K562 (cell line): ENCODE measurements around the gene SHF. TPM values are rescaled to one million over a fixed set of nuclear protein-coding genes. Genes with fewer than 3 reads are reported as not detected.

Experiments used
- ARID1B ChIP-seq: fragments of 450-650 bp; IDR thresholded peaks from 2 replicates; pipeline ENCODE4 v1.6.1; 2016; ENCODE audit warnings: antibody characterized with exemption, mild to moderate bottlenecking, inconsistent platforms
- ARID2 ChIP-seq: fragments of 450-650 bp; IDR thresholded peaks from 2 replicates; pipeline ENCODE4 v1.6.1; 2017; ENCODE audit warnings: antibody characterized with exemption, mild to moderate bottlenecking
- ELF4 ChIP-seq: fragments of 450-650 bp; formaldehyde crosslinking; IDR thresholded peaks from 2 replicates; pipeline ENCODE4 v1.4.0; 2022; ENCODE audit warnings: missing genetic modification characterization
- ESRRA ChIP-seq: fragments of 450-650 bp; IDR thresholded peaks from 2 replicates; pipeline ENCODE4 v1.6.1; 2014; ENCODE audit warnings: low read depth, mild to moderate bottlenecking, moderate library complexity, borderline replicate concordance
- ETV1 ChIP-seq: fragments of 450-650 bp; conservative IDR thresholded peaks from 2 replicates; pipeline ENCODE4 v1.6.1; 2016; ENCODE audit warnings: missing genetic modification characterization, control low read depth, low read depth, missing compliant biosample characterization
- KLF6 ChIP-seq: fragments of 250-450 bp; sonication (Bioruptor Pico); IDR thresholded peaks from 2 replicates; pipeline ENCODE4 v1.4.0; 2020; ENCODE audit warnings: mild to moderate bottlenecking, moderate library complexity, borderline replicate concordance
- MCM3 ChIP-seq: fragments of 450-650 bp; IDR thresholded peaks from 2 replicates; pipeline ENCODE4 v1.6.1; 2016
- NCOR1 ChIP-seq: fragments of 450-650 bp; IDR thresholded peaks from 2 replicates; pipeline ENCODE4 v1.6.1; 2016; ENCODE audit warnings: mild to moderate bottlenecking, moderate library complexity
- SMAD3 ChIP-seq: fragments of 450-650 bp; formaldehyde crosslinking; conservative IDR thresholded peaks from 2 replicates; pipeline ENCODE4 v1.4.0; 2020; ENCODE audit warnings: mild to moderate bottlenecking
- TARDBP ChIP-seq: fragments of 450-650 bp; IDR thresholded peaks from 2 replicates; pipeline ENCODE4 v1.6.1; 2016
- ZBTB1 ChIP-seq: sonication (generic); formaldehyde crosslinking; IDR thresholded peaks from 2 replicates; pipeline ENCODE4 v1.8.1; 2023; ENCODE audit warnings: missing genetic modification reagents, low read depth, mild to moderate bottlenecking, borderline replicate concordance
- ZNF134 ChIP-seq: fragments of 250-450 bp; sonication (Bioruptor Pico); conservative IDR thresholded peaks from 2 replicates; pipeline ENCODE4 v1.4.0; 2020
- ZNF354B ChIP-seq: fragments of 250-450 bp; sonication (Bioruptor Pico); IDR thresholded peaks from 2 replicates; pipeline ENCODE4 v1.4.0; 2020
- ZNF384 ChIP-seq: IDR thresholded peaks from 2 replicates; pipeline ENCODE4 v1.6.1; 2012; ENCODE audit warnings: low read depth, low read length, improper control_type of control experiment
- ZNF436 ChIP-seq: fragments of 250-450, 450-650 bp; sonication (Bioruptor Pico); formaldehyde crosslinking; IDR thresholded peaks from 2 replicates; pipeline ENCODE4 v1.7.0; 2020; ENCODE audit warnings: mild to moderate bottlenecking
- ZNF445 ChIP-seq: fragments of 250-450 bp; sonication (Bioruptor Pico); IDR thresholded peaks from 2 replicates; pipeline ENCODE4 v1.4.0; 2020; ENCODE audit warnings: low read depth, mild to moderate bottlenecking, moderate library complexity
- ZNF717 ChIP-seq: fragments of 250-450 bp; sonication (Bioruptor Pico); IDR thresholded peaks from 2 replicates; pipeline ENCODE4 v1.5.0; 2021
- polyA plus RNA-seq, 8 experiments: library from polyadenylated mRNA; depleted of rRNA in 4 of 8; stranded (reverse) in 5 of 8; unstranded in 3 of 8; fragments of >200 nt; fragmentation: Nextera tagmentation in 2 of 8; fragmentation: Illumina TruSeq in 1 of 8; extraction: Ambion mirVana in 2 of 8; extraction: Trizol in 1 of 8; gene quantifications; 2 replicates each; pipeline versions ENCODE4 v1.2.1 to v1.2.3, GENCODE V29; 2011 to 2014; ENCODE audit warnings: inconsistent platforms in 1 of 8, missing spikeins in 1 of 8
- total RNA-seq, 7 experiments: library from RNA; depleted of rRNA in 6 of 7; stranded (reverse); fragments of >200 nt in 6 of 7; fragmentation: Illumina TruSeq in 2 of 7; extraction: Trizol in 2 of 7; gene quantifications; 2 replicates each; pipeline versions ENCODE4 v1.2.1 to v1.2.3, GENCODE V29; 2011 to 2021; ENCODE audit warnings: low replicate concordance in 1 of 7
- TF ChIP-seq, protein P1 (sequence below): fragments of 450-650 bp; formaldehyde crosslinking; IDR thresholded peaks from 2 replicates; pipeline ENCODE4 v1.4.0; 2020; ENCODE audit warnings: mild to moderate bottlenecking, moderate library complexity
- TF ChIP-seq, protein P2 (sequence below): fragments of 450-650 bp; formaldehyde crosslinking; IDR thresholded peaks from 2 replicates; pipeline ENCODE4 v1.4.0; 2022; ENCODE audit warnings: missing genetic modification characterization
- TF ChIP-seq, protein P3 (sequence below): sonication (generic); formaldehyde crosslinking; IDR thresholded peaks from 2 replicates; pipeline ENCODE4 v1.8.0; 2023; ENCODE audit warnings: mild to moderate bottlenecking, missing genetic modification reagents
- TF ChIP-seq, protein P4 (sequence below), 2 experiments: fragments of 150-350 bp in 1 of 2; IDR thresholded peaks; 2 replicates each; pipeline ENCODE4 v1.6.1; 2012 to 2016; ENCODE audit warnings: low read depth in 2 of 2, low read length in 2 of 2, mild to moderate bottlenecking in 1 of 2, moderate library complexity in 1 of 2

Gene SHF
- total and polyA plus RNA-seq, 9 of the 15 experiments (the other 6 are each of a cell fraction or from before 2014, with no cell fraction given), result 0.51 to 2.2 (median 0.85) TPM; not detected in 2

DNA sequence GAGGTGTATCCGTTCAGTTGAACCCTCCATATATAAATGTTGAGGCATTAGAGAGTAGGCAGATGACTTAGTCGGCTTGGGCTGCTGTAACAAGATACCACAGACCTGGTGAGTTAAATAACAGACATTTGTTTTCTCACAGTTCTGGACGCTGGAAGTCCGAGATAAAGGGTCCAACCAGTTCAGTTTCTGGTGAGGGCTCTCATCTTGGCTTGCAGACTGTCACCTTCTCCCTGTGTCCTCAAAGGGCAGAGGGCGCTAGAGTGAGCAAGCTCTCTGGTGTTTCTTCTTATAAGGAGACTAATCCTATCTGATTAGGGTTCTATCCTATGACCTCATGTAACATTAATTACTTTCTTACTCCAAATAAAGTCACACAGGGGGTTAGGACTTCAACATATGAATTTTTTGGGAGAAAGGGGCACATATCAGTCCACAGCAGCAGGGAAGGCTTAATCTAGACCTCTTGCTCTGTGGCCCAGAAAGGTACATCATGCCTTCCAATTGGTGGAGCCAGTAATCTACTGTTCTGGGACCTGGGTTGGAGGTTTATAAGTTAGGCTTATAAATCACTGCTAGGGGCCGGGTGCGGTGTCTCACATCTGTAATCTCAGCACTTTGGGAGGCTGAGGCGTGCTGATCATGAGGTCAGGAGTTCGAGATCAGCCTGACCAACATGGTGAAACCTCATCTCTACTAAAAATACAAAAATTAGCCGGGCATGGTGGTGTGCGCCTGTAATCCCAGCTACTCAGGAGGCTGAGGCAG lies 37.9 kb upstream of the SHF start (continued):
- TF ChIP-seq, protein P1, sequence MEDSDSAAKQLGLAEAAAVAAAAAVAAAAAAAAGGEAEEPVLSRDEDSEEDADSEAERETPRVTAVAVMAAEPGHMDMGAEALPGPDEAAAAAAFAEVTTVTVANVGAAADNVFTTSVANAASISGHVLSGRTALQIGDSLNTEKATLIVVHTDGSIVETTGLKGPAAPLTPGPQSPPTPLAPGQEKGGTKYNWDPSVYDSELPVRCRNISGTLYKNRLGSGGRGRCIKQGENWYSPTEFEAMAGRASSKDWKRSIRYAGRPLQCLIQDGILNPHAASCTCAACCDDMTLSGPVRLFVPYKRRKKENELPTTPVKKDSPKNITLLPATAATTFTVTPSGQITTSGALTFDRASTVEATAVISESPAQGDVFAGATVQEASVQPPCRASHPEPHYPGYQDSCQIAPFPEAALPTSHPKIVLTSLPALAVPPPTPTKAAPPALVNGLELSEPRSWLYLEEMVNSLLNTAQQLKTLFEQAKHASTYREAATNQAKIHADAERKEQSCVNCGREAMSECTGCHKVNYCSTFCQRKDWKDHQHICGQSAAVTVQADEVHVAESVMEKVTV (CRISPR knock-in tag), result no peak
- TF ChIP-seq MCM3 (no peak), ZNF134 (CRISPR knock-in tag) (no peak), KLF6 (CRISPR knock-in tag) (no peak), ZNF717 (no peak), ETV1 (tag) (no peak), ZNF436 (CRISPR knock-in tag) (no peak), ELF4 (CRISPR knock-in tag) (no peak), ZBTB1 (CRISPR knock-in tag) (no peak), SMAD3 (CRISPR knock-in tag) (no peak), ZNF354B (no peak), ARID1B (peak; percentile 83), ZNF445 (CRISPR knock-in tag) (no peak), TARDBP (no peak), ARID2 (no peak), ESRRA (no peak), NCOR1 (peak; percentile 70), ZNF384 (no peak)
- TF ChIP-seq, protein P2, sequence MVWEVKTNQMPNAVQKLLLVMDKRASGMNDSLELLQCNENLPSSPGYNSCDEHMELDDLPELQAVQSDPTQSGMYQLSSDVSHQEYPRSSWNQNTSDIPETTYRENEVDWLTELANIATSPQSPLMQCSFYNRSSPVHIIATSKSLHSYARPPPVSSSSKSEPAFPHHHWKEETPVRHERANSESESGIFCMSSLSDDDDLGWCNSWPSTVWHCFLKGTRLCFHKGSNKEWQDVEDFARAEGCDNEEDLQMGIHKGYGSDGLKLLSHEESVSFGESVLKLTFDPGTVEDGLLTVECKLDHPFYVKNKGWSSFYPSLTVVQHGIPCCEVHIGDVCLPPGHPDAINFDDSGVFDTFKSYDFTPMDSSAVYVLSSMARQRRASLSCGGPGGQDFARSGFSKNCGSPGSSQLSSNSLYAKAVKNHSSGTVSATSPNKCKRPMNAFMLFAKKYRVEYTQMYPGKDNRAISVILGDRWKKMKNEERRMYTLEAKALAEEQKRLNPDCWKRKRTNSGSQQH, result no peak
- TF ChIP-seq, protein P3, sequence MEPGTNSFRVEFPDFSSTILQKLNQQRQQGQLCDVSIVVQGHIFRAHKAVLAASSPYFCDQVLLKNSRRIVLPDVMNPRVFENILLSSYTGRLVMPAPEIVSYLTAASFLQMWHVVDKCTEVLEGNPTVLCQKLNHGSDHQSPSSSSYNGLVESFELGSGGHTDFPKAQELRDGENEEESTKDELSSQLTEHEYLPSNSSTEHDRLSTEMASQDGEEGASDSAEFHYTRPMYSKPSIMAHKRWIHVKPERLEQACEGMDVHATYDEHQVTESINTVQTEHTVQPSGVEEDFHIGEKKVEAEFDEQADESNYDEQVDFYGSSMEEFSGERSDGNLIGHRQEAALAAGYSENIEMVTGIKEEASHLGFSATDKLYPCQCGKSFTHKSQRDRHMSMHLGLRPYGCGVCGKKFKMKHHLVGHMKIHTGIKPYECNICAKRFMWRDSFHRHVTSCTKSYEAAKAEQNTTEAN, result no peak
- TF ChIP-seq, protein P4, sequence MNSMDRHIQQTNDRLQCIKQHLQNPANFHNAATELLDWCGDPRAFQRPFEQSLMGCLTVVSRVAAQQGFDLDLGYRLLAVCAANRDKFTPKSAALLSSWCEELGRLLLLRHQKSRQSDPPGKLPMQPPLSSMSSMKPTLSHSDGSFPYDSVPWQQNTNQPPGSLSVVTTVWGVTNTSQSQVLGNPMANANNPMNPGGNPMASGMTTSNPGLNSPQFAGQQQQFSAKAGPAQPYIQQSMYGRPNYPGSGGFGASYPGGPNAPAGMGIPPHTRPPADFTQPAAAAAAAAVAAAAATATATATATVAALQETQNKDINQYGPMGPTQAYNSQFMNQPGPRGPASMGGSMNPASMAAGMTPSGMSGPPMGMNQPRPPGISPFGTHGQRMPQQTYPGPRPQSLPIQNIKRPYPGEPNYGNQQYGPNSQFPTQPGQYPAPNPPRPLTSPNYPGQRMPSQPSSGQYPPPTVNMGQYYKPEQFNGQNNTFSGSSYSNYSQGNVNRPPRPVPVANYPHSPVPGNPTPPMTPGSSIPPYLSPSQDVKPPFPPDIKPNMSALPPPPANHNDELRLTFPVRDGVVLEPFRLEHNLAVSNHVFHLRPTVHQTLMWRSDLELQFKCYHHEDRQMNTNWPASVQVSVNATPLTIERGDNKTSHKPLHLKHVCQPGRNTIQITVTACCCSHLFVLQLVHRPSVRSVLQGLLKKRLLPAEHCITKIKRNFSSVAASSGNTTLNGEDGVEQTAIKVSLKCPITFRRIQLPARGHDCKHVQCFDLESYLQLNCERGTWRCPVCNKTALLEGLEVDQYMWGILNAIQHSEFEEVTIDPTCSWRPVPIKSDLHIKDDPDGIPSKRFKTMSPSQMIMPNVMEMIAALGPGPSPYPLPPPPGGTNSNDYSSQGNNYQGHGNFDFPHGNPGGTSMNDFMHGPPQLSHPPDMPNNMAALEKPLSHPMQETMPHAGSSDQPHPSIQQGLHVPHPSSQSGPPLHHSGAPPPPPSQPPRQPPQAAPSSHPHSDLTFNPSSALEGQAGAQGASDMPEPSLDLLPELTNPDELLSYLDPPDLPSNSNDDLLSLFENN (IDR thresholded peaks at IDR 0.05; ENCODE audit: low read depth in 2 of 2, low read length in 2 of 2), result no peak
